ENCODE results near the gene SPAG9.
"Not testable (repeated sequence)": the region's sequence is repeated elsewhere in the genome, so short reads cannot be mapped to it uniquely, and the experiment has no call there.

SPAG9 gene

GRCh38 chr17:51128076-51128475 lies 7.4 kb upstream of the SPAG9 start:
- DNase-seq: no peak

- DNase-seq: no peak
Measured at GRCh38 chr17:51124640-51125503, 4.2 kb upstream of the SPAG9 start.

GRCh38 chr17:51122473-51123115 lies 1.9 kb upstream of the SPAG9 start:
- peak in 1 of 2 experiments; percentile 15 for DNase-seq

GRCh38 chr17:51121620-51122472 lies 1.2 kb upstream of the SPAG9 start:
- peak; percentile 83 to 88 for DNase-seq

- DNase-seq: peak; percentile 37 to 39
Measured at GRCh38 chr17:51120357-51120738, 320 bp downstream of the SPAG9 start.

GRCh38 chr17:51119415-51120356 lies 982 bp downstream of the SPAG9 start:
- peak; percentile 9 to 11 for DNase-seq

GRCh38 chr17:51118330-51119195 lies 2.1 kb downstream of the SPAG9 start:
- no peak for DNase-seq

GRCh38 chr17:51115179-51115578 lies 5.5 kb downstream of the SPAG9 start:
- DNase-seq: no peak

GRCh38 chr17:51112303-51113222 lies 8.1 kb downstream of the SPAG9 start:
- DNase-seq: not testable (repeated sequence)

- DNase-seq: no peak
Measured at GRCh38 chr17:51107778-51108177, 12.9 kb downstream of the SPAG9 start.

GRCh38 chr17:51103451-51103850 lies 17.2 kb downstream of the SPAG9 start:
- no peak for DNase-seq

- no peak for DNase-seq
Measured at GRCh38 chr17:51103050-51103449, 17.6 kb downstream of the SPAG9 start.

GRCh38 chr17:51097708-51098446 lies 22.8 kb downstream of the SPAG9 start:
- DNase-seq: no peak

- DNase-seq: no peak
Measured at GRCh38 chr17:51091635-51092034, 29.0 kb downstream of the SPAG9 start.

- DNase-seq: not testable (repeated sequence)
Measured at GRCh38 chr17:51088868-51089267, 31.8 kb downstream of the SPAG9 start.

GRCh38 chr17:51088287-51088686 lies 32.4 kb downstream of the SPAG9 start:
- DNase-seq: no peak

- DNase-seq: no peak
Measured at GRCh38 chr17:51087072-51087757, 33.5 kb downstream of the SPAG9 start.

GRCh38 chr17:51085150-51085805 lies 35.4 kb downstream of the SPAG9 start:
- no peak for DNase-seq
